Fibroblast of gingiva (primary cell): ENCODE results near the gene PCNA.
"Not testable (repeated sequence)": the region's sequence is repeated elsewhere in the genome, so short reads cannot be mapped to it uniquely, and the experiment has no call there.

Experiments
- DNase-seq: peaks from one replicate; pipeline ENCODE4 v3.0.0-alpha.2; 2011; ENCODE audit warnings: low read depth

Gene PCNA

DNA sequence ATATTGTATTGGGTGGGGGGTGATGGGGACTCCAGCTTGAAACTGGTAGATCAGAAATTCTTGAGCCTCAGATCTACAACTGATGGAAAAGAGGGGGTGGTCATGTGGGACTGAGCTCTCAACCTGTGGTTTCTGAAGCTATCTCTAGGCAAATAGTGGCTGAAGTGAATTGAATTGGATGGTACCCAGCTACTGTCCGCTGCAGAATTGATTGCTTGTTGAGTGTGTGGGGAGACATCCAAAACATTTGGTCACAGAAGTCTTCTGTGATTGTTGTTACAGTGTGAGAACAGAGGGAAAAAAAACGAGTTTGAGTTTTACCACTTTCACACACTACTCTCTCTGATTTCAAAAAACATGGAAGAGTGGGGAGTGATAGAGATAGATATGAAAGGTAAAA lies 21.9 kb upstream of the PCNA start:
- DNase-seq = no peak

DNA sequence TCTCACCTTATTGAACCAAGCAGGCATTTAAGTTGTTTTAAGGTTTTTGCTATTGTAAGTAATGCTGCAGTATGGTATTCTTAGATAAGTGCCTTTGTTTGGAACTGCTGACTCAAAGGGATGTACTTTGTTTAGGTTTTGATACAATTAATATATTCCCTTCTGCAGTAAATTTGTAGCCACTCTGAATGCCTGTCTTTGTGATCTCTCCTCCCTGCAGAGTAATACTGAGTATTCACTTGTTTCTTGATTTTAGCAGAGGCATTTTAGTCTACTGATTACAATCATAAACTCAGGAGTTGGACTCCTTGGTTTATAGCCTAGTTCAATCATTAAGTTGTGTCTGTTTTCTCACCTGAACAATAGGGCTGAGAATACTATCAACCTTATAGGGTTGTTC lies 20.4 kb upstream of the PCNA start:
- DNase-seq = no peak

DNA sequence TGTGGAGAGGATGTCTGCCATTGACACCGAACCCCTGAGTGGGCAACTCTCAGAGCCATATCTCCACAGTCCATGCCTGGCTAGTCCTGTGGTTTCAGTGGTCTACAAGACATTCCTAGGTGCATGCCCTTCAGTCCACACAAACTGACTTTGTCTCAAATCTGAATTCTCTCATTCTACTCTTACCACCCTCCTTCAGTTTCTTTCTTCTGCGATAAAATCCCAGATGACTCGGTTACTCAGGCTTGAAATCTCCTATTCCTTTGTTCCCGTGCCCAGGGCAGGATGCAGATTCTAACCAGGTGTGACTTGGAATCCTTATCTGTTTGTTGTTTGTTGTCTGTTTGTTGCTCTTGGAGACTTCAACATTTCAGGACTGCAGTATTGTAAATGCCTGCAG lies 16.3 kb upstream of the PCNA start:
- no peak for DNase-seq

GRCh38 chr20:5135363-5136012 lies 15.7 kb upstream of the PCNA start:
- peak; percentile 31 for DNase-seq

- DNase-seq = no peak
These were observed 14.2 kb upstream of the PCNA start for GRCh38 chr20:5133998-5134397.

GRCh38 chr20:5131502-5131901 lies 11.7 kb upstream of the PCNA start:
- no peak for DNase-seq

- no peak for DNase-seq
These were observed 9.1 kb upstream of the PCNA start for GRCh38 chr20:5128886-5129285.

DNA sequence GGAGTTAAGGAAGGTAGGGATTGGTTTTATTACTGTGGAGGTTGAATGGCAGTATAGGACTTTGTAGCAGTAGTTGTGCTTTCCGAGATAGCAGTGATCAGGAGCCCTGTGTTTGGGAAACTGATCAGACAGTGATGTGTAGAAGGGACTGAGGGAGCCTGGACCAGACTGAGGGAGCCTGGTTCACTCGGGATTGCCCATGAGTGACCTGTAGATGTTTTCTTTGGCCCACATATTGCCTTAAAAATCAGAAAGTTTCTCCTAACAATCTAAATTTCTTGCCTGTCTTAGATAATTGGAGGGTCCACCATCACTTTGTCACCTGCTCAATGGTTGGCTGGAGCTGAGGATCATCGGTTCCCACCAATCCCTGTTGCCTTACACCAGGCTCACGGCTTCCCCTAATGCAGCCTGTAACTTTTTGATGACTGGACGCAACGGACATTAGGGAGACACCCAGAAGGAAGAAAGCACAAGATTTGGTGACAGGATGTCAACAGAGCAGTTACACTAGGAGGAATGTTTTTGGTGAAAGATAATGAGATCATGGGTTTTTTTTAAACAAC lies 8.2 kb upstream of the PCNA start:
- DNase-seq = no peak

DNA sequence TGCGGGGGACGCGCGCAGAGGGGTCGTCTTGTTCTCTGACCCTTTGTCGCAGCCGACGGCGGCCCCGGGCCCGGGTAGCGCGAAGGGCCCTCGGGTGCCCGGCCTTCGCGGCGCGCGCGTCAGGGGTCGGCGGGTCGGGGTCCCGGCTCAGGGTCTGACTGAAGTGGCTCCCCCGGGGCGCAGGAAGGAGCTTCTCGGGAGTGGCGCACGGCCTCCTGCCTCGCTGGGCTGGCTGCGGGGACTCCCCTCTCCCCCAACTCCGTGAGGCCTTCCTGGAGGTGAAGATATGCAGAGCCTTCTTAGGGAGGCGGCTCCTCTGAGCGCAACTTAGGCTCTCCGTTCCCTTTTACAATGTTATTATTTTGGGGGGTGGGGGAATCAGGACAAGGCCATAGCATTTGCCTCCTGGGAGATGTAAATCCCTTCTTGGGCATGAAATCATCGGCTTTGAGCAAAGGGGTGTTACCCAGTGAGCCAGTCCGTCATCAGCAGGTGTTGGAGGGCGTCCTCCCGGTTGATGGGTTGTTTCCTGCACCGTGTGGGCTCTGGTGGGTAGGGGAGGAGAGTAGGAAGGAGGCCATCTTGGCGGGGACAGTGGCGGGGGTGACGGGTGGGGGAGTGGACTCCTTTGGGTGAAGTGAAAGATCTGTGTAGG lies 7.6 kb upstream of the PCNA start:
- peak; percentile 17 for DNase-seq

- DNase-seq = peak; percentile 99
These were observed 6.9 kb upstream of the PCNA start, which contains the start of gene CDS2 for GRCh38 chr20:5126512-5127203. Gene CDS2, plus strand, starts transcription at chr20:5127008. Its CDS starts 85 bp downstream, at chr20:5127093.

GRCh38 chr20:5122873-5123260 lies 3.1 kb upstream of the PCNA start:
- DNase-seq = no peak

DNA sequence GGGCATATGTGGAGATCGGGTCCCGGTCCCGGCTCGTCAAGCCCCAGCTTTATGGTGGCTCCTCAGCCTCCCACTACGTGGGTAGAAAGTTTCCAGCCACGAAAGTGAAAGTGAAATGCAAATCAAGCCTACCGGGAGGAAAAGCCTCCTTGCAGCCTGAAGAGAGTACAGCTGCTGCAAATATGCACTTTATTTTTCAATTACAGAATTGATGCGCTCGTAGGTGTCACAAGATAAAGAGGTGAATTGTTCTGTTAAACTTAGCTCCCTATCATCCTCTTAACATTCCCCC lies 373 bp upstream of the PCNA start:
- DNase-seq = no peak

DNA sequence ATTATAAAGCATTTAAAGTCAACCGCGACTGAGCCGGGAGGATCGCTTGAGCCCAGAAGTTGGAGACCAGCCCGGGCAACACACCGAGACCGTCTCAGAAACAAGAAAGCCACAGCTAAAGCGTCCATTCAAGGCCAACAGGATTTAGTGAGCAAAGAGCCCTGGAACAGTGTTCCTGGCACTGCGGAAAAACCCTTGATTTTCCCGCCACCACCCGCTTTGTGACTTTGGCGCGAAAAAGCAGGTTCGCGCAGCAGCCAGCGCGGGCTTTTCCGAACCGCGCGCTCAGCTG lies 669 bp downstream of the PCNA start:
- DNase-seq = no peak

- DNase-seq = no peak
These were observed 1.3 kb downstream of the PCNA start for GRCh38 chr20:5118220-5119142.

- no peak for DNase-seq
These were observed 2.9 kb downstream of the PCNA start for GRCh38 chr20:5116875-5117274.

DNA sequence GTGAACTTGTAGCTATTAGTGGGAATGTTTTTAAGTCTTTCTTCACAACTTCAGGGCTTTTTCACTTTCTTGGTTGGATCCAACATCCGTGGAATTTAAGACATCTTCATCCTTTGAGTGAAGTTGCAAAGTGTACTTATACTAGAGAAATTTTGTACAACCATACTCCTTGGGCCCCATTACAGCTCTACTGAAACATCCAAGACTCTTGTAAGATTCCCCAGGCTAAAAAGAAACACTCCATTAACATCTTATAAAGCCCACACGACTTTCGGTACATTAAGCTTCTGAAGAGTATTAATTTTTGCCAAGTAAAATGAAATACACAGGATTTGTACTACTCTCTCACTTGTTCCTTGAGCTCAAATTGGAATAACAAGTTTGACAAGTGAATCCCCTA lies 5.4 kb downstream of the PCNA start:
- DNase-seq = no peak

GRCh38 chr20:5113615-5113986 lies 6.2 kb downstream of the PCNA start:
- DNase-seq = no peak

- DNase-seq = no peak
These were observed 10.5 kb downstream of the PCNA start for GRCh38 chr20:5109276-5109675.

DNA sequence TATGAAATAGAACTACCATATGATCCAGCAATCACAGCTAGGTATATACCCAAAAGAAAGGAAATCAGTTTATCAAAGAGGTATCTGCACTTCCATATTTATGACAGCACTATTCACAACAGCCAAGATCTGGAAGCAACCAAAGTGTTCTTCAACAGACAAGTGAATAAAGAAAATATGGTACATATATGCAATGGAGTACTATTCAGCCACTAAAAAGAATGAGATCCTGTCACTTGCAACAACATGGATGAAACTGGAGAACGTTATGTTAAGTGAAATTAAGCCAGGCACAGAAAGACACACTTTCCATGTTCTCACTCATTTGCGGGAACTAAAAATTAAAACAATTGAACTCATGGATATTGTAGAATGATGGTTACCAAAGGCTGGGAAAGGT lies 15.3 kb downstream of the PCNA start:
- DNase-seq = no peak

GRCh38 chr20:5100684-5101347 lies 18.9 kb downstream of the PCNA start:
- peak; percentile 50 for DNase-seq

DNA sequence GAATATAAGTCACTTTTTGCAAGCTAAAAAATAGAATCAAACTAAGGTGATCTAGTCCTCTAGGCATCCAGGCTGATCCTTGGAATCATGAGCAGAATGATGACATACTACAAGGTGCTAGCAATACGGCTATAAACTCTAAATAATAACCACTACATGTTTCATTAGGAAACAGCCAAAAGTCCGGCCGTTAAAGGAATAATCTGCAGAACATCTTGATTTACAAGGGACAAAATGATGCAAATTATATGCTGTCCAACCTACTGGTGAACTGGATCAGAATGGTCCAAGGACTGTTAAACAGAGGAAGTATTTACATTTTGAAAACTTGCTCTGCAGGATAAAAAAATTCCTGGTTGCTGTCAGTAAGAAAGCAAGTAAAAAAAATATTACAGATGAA lies 19.8 kb downstream of the PCNA start:
- not testable (repeated sequence) for DNase-seq

DNA sequence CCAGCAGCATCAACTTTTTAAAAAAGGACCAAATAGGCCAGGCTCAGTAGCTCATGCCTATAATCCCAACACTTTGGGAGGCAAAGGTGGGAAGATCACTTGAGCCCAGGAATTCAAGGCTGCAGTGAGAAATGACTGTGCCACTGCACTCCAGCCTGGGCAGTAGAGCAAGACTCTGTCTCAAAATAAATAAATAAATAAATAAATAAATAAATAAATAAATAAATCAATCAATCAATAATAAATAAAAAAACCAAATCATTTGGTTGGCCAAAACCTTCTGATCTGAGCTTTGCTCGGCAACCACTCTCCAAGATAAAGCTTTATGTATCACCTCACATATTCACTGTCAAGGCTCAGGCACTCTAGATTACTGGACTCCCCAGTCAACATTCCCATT lies 20.7 kb downstream of the PCNA start:
- DNase-seq = not testable (repeated sequence)
